ENCODE results near the gene KBTBD6. TPM values are rescaled to one million over a fixed set of nuclear protein-coding genes. Genes with fewer than 3 reads are reported as not detected.

Gene KBTBD6
- total and polyA plus RNA-seq, 2 of the 8 experiments (the other 6 are each of a cell fraction or from before 2014, with no cell fraction given): 4.5 to 11.3 TPM

DNA sequence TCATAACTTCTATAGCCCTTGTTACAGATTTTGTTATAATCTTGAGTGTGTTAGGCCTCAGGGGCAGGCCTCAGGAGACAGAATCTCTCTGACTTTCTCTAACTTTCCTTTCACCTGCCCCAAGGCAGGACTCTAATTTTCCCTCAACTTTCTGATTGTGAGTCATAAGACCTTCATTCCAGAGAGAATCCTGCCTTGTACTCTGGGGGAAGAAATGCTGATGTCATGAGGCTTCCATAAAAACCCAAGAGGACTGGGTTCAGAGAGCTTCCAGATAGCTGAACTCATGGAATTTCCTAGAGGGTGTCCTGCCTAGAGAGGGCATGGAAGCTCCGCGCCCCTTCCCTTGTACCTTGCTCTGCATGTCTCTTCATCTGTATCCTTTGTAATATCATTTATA, 5.3 kb upstream of the KBTBD6 start:
- H4K20me1 ChIP-seq (replicated peaks in 1 of 2; ENCODE audit: control insufficient read depth in 1 of 2, insufficient read depth in 2 of 2, low read length in 2 of 2): no peaks in the 10 kb centered on the region
- H3K4me1 ChIP-seq (replicated peaks in 1 of 4; ENCODE audit: control insufficient read depth in 3 of 4, insufficient read depth in 4 of 4, low read length in 3 of 4): peaks cover 0 to 2% (median 0%) of the 10 kb centered on the region in 4 experiments; a peak in 1 of 7 replicates
- H3K14ac ChIP-seq (ENCODE audit: insufficient read length): no peak overlapping the region
- H2BK12ac ChIP-seq (ENCODE audit: low read depth, low read length): no peak overlapping the region
- H4K91ac ChIP-seq (replicated peaks; ENCODE audit: insufficient read length, low read length): no peak overlapping the region
- no peak overlapping the region for H3K4me2 ChIP-seq (ENCODE audit: insufficient read depth in 1 of 2, low read depth in 2 of 2, low read length in 2 of 2)
- H3K36me3 ChIP-seq (ENCODE audit: control insufficient read depth in 2 of 4, insufficient read depth in 4 of 4, low read length in 3 of 4): no peaks in the 10 kb centered on the region
- H3K27me3 ChIP-seq (replicated peaks in 1 of 4; ENCODE audit: control insufficient read depth in 3 of 4, extremely low read depth in 1 of 4, insufficient read depth in 3 of 4, low read length in 3 of 4): no peaks in the 10 kb centered on the region
- no peak overlapping the region for H3K4me3 ChIP-seq (ENCODE audit: extremely low read depth in 1 of 4, insufficient read depth in 2 of 4, low read depth in 3 of 4, low read length in 4 of 4)
- no peak overlapping the region for H3K27ac ChIP-seq (ENCODE audit: low read depth, low read length)
- H2BK120ac ChIP-seq (replicated peaks; ENCODE audit: low read depth, low read length): no peak overlapping the region
- no peak overlapping the region for H2BK20ac ChIP-seq (ENCODE audit: low read length)
- no peak overlapping the region for H3K56ac ChIP-seq (replicated peaks; ENCODE audit: insufficient read length, low read depth, low read length)
- H3K23me2 ChIP-seq (ENCODE audit: low read depth, low read length): no peaks in the 10 kb centered on the region; the same call in 1 of the 2 replicates
- no peaks in the 10 kb centered on the region; the same call in 1 of the 2 replicates for H3K79me1 ChIP-seq (ENCODE audit: low read depth, low read length)
- no peak overlapping the region for H3K23ac ChIP-seq (ENCODE audit: insufficient read length)
- H3K9ac ChIP-seq (replicated peaks in 1 of 4; ENCODE audit: extremely low read depth in 1 of 4, low read depth in 3 of 4, low read length in 3 of 4): no peak overlapping the region
- no peak overlapping the region for H3K18ac ChIP-seq (ENCODE audit: extremely low read depth, low read length)
- POLR2A ChIA-PET (ENCODE audit: partially characterized antibody): no interaction called here
- no peaks in the 10 kb centered on the region for H3K79me2 ChIP-seq (ENCODE audit: control insufficient read depth in 1 of 2, insufficient read depth in 2 of 2, low read length in 2 of 2)
- no peak overlapping the region for H4K5ac ChIP-seq (ENCODE audit: insufficient read length, low read depth, low read length)
- H3K4ac ChIP-seq (replicated peaks; ENCODE audit: insufficient read length, low read depth, low read length): no peak overlapping the region
- H2BK15ac ChIP-seq (ENCODE audit: low read length): no peak overlapping the region
- no peak overlapping the region for H2BK5ac ChIP-seq (ENCODE audit: low read depth, low read length)
- no peak overlapping the region for H4K8ac ChIP-seq (ENCODE audit: extremely low read depth, insufficient read depth, low read length)
- WGBS, 2 experiments (ENCODE audit: extremely low coverage in 1 of 2, insufficient coverage in 1 of 2, insufficient read length in 1 of 2, insufficient replicate concordance in 2 of 2, low coverage in 1 of 2, low lambda C conversion rate in 2 of 2, missing lambda C conversion rate in 1 of 2): 89% methylated on average over 2 of the region's 2 CpGs; no CpG with 5 or more reads in 1 of the 2 experiments
- no peak overlapping the region for H2AK5ac ChIP-seq (ENCODE audit: low read depth, low read length)
- CTCF ChIA-PET (ENCODE audit: partially characterized antibody): interaction anchor here (0.5 to 2.6 kb wide), 3 partner anchors 59 to 85 kb away, joined by 3 to 7 read pairs (median 3); no protein-coding TSS in a partner anchor
- FAIRE-seq: no peak
- DNase-seq (ENCODE audit: low read depth in 1 of 2, low spot score in 2 of 2): no peak
- H2AFZ ChIP-seq (ENCODE audit: low read length): no peak overlapping the region
- no peaks in the 10 kb centered on the region for H3K9me3 ChIP-seq (ENCODE audit: insufficient read depth in 2 of 2, low read depth in 1 of 2, low read length in 1 of 2)
- TF ChIP-seq YY1 (IDR thresholded peaks at IDR 0.05; ENCODE audit: low read depth, low read length): no peak
- TF ChIP-seq CTBP2 (IDR thresholded peaks at IDR 0.05; ENCODE audit: borderline replicate concordance, insufficient read depth, insufficient read length, low read length): no peak
- TF ChIP-seq EP300 (IDR thresholded peaks at IDR 0.05; ENCODE audit: borderline replicate concordance in 1 of 2, low read depth in 2 of 2, low read length in 2 of 2): no peak
- TF ChIP-seq TCF12 (IDR thresholded peaks at IDR 0.05; ENCODE audit: low read depth, low read length): no peak
- TF ChIP-seq SRF (IDR thresholded peaks at IDR 0.05; ENCODE audit: low read depth, low read length): no peak
- no peak for TF ChIP-seq GABPA (IDR thresholded peaks at IDR 0.05; ENCODE audit: borderline replicate concordance, insufficient read depth, low read length)
- TF ChIP-seq, protein P1, sequence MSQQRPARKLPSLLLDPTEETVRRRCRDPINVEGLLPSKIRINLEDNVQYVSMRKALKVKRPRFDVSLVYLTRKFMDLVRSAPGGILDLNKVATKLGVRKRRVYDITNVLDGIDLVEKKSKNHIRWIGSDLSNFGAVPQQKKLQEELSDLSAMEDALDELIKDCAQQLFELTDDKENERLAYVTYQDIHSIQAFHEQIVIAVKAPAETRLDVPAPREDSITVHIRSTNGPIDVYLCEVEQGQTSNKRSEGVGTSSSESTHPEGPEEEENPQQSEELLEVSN (IDR thresholded peaks at IDR 0.05): no peak

All from H1 (cell line).